ENCODE measurements around the gene FAM180B. TPM values are rescaled to one million over a fixed set of nuclear protein-coding genes. Genes with fewer than 3 reads are reported as not detected.
"Not testable (repeated sequence)": the region's sequence is repeated elsewhere in the genome, so short reads cannot be mapped to it uniquely, and the experiment has no call there.

FAM180B gene, protein sequence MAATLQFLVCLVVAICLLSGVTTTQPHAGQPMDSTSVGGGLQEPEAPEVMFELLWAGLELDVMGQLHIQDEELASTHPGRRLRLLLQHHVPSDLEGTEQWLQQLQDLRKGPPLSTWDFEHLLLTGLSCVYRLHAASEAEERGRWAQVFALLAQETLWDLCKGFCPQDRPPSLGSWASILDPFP
- under 1 TPM; 0.21 to 0.63 (median 0.44) TPM for polyA plus RNA-seq (ENCODE audit: insufficient read length in 4 of 4)

DNA sequence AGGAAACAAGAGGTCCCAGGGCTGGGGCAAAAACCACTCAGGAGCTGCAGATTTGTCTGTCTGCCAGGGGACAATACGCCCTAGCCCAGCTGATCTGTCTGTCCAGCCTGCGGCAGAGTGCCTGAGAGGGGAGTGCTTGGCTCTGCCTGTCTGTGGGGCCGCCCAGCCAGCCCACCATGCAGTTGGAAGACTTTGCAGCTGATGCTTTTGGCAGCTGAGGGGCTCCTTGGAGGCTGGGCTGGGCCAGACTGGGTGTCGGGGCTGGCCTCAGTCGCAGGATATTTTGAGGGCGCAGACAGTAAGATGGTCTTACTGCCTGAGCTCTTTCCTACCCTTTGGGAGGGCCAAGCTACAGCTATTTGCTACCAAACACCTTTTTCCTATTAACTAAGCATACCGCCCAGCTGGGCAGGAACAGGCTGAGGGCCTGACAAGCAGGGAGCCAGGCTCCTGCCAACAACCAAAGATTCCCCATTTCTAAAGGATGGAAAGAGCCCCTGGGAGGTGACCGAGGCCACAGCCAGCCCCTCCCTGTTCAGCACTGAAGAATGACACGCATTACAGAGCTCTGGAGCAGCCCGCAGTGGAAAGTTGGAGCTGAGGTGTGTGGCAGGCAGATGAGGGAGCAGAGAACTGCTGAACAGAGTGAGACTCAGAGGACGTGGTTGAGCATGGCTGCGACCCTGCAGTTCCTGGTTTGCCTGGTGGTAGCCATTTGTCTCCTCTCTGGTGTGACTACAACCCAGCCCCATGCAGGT lies at the start of gene FAM180B:
Gene FAM180B, plus strand, starts transcription at position 581 of the 758 bp plus-strand sequence. Its CDS starts 91 bp downstream, at position 672.
- DNase-seq (ENCODE audit: low read depth in 4 of 4, low spot score in 2 of 4) = no peak

- DNase-seq (ENCODE audit: low read depth in 4 of 4, low spot score in 2 of 4) = no peak
Measured at GRCh38 chr11:47536915-47537314, 49.6 kb upstream of the FAM180B start.

- no peak for DNase-seq (ENCODE audit: low read depth in 4 of 4, low spot score in 2 of 4)
Measured at GRCh38 chr11:47538741-47539565, 47.5 kb upstream of the FAM180B start.

DNA sequence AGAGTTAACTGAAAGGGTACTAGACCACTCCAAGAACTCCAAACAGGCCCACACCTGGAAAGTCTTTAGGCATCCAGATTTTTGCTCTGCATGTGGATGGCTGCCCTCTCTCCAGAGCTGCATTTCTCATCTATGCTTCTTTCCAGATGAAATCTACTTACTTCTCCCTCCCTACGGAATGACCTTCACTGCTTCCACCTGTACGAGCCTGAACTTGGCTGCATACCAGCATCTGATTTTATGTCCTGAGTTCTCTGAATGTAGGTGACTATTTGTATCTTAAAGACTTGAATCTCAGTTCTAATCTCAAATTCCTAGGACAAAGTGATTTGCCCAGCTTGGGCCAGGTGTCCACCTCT lies 46.8 kb upstream of the FAM180B start:
- DNase-seq (ENCODE audit: low read depth in 4 of 4, low spot score in 2 of 4) = no peak

GRCh38 chr11:47541070-47541469 lies 45.4 kb upstream of the FAM180B start:
- no peak for DNase-seq (ENCODE audit: low read depth in 4 of 4, low spot score in 2 of 4)

DNA sequence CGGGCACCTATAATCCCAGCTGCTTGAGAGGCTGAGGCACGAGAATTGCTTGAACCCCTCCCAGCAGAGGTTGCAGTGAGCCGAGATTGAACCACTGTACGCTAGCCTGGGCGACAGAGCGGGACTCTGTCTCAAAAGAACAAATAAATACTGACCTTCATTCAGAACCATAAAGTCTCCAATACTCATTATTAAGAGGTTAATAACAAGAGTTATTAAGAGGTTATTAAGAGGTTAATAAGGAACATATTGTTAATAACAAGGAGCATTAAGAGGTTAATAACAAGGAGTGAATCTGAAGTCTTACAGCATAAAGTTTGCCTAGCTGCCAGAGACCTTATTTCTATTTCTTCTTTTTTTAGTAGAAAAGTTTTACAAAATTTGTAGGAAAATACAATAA lies 41.2 kb upstream of the FAM180B start:
- no peak for DNase-seq (ENCODE audit: low read depth in 4 of 4, low spot score in 2 of 4)

DNA sequence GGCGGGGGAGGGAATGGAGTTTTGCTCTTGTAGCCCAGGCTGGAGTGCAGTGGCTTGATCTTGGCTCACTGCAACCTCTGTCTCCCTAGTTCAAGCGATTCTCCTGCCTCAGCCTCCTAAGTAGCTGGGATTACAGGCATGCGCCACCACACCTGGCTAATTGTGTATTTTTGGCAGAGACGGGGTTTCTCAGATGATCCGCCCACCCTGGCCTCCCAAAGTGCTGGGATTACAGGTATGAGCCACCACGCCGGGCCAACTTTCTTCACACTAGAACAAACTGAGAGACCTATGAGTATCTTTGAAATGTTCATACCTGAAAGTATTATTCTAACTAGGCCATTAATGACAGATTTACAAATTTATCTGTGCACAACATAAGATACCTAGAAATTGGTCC lies 40.2 kb upstream of the FAM180B start:
- not testable (repeated sequence) for DNase-seq (ENCODE audit: low read depth in 4 of 4, low spot score in 2 of 4)

DNA sequence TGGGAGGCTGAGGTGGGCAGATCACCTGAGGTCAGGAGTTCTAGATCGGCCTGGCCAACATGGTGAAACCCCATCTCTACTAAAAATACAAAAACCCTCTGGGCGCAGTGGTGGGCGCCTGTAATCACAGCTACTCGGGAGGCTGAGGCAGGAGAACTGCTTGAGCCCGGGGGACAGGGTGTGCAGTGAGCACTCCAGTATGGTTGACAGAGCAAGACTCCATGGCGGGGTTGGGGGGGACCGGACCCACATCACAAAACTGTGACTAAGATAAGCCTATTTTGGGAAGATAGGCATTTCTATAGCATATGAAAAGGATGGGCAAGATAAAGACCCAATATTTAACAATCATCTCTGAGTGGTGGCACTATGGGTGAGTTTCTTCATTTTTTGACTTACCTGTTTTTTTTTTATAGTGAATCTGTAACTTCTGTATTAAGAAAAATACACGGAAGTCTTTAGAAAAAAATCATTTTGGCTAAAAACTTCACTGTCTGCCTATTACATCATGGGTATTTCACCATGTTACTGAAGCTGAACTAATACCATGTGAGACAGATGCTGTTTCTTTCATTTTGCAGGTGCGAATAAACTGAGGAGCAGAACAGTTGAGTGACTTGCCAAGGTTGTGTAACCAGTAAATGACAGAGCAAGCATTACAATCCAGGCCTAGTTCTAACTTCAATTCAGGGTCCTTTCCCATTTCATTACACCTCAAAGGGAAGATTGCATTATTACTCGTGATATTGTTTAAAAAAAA lies 36.0 kb upstream of the FAM180B start:
- no peak for DNase-seq (ENCODE audit: low read depth in 4 of 4, low spot score in 2 of 4)

DNA sequence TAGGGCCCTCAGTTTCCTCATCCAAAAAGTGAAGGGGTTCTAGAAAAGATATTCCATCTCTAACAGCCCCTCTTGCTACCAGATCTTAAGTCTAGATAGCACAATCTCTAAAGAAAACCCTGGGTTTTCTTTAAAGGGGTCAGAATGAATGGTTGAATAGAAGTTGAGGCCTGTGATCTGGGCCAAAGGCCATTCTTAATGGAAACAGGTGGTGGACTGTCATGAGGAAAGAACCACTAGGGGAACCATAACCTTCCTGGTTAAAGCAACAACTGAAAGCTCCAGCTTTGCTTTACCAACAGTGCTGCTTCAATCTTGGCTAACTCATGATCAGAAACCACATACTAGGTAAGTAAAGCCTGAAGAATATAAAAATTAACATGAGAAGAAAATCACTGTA lies 35.4 kb upstream of the FAM180B start:
- no peak for DNase-seq (ENCODE audit: low read depth in 4 of 4, low spot score in 2 of 4)

- peak in 2 of 4 donors; percentile 24 to 58 for DNase-seq (ENCODE audit: low read depth in 4 of 4, low spot score in 2 of 4)
Measured at GRCh38 chr11:47552056-47552565, 34.4 kb upstream of the FAM180B start.

DNA sequence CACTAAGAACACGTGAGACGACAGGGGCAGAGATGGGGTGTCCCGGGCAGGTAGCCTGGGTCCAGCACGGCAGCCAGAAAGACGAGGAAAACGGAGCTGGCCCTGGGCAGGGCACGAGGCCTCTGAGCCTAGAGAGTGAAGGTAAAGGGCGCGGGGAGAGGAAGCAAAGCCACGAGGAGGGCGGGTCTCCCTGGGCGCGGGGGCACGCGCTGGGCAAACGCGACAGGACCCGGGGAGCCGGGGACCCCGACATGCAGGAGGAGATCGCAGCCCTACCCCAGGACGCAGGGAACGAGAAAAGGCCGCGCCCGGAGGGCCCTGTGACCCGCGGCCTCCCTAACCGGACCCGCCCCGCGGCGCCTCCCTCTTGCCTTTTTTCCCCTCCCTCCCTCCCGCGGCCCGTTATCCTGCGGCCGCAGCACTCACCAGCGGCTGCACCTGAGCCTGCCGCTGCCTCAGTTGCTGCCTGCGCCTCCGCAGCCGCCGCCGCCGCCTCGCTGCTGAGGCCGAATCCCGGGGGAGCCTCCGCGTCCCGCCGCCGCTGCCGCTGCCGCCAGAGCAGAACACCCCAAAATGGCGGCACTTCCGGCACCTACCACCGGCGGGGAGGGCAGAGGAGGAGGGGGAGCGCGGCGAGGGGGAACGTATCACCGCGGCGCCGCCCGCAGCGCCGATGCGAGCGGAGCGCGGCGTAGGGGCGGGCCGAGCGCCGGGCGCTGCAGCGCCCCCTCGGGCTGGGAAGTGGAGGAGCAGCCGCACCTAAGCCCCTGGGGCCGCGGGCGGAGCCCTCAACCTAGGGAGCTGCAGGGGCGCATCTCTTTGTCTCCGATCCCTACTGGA lies 33.7 kb upstream of the FAM180B start, which contains the start of gene CELF1:
Gene CELF1, minus strand, starts transcription at position 567 of the 840 bp plus-strand sequence. CDS start 53,609 bp downstream, outside the sequence.
- peak; percentile 56 to 83 (median 78) for DNase-seq (ENCODE audit: low read depth in 4 of 4, low spot score in 2 of 4)

GRCh38 chr11:47553406-47553743 lies 33.1 kb upstream of the FAM180B start:
- no peak for DNase-seq (ENCODE audit: low read depth in 4 of 4, low spot score in 2 of 4)

GRCh38 chr11:47557004-47557403 lies 29.5 kb upstream of the FAM180B start:
- DNase-seq (ENCODE audit: low read depth in 4 of 4, low spot score in 2 of 4) = not testable (repeated sequence)

DNA sequence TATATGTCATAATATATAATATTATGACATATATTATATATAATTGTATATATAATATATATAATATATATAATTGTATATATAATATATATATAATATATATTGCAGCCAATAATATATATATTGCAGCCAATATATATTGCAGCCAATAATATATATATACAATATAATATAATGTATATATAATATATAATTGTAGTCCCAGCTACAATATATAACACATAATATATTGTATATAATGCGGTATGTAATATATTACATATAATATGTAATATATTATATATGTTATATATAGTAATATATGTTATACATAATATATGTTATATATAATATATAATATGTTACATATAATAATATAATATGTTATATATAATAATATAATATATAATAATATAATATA lies 27.8 kb upstream of the FAM180B start:
- DNase-seq (ENCODE audit: low read depth in 4 of 4, low spot score in 2 of 4) = no peak

GRCh38 chr11:47560426-47560825 lies 26.1 kb upstream of the FAM180B start:
- no peak for DNase-seq (ENCODE audit: low read depth in 4 of 4, low spot score in 2 of 4)

GRCh38 chr11:47562393-47562792 lies 24.1 kb upstream of the FAM180B start:
- not testable (repeated sequence) for DNase-seq (ENCODE audit: low read depth in 4 of 4, low spot score in 2 of 4)

DNA sequence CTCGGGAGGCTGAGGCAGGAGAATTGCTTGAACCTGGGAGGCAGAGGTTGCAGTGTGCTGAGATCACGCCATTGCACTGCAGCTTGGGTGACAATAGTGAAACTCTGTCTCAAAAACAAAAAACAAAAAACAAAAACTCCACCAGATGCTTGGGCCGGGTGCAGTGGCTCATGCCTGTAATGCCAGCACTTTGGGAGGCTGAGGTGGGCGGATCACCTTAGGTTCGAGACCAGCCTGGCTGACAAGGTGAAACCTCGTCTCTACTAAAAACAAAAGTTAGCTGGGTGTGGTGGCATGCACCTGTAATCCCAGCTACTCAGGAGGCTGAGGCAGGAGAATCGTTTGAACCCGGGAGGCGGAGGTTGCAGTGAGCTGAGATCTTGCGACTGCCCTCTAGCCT lies 22.1 kb upstream of the FAM180B start:
- DNase-seq (ENCODE audit: low read depth in 4 of 4, low spot score in 2 of 4) = not testable (repeated sequence)

DNA sequence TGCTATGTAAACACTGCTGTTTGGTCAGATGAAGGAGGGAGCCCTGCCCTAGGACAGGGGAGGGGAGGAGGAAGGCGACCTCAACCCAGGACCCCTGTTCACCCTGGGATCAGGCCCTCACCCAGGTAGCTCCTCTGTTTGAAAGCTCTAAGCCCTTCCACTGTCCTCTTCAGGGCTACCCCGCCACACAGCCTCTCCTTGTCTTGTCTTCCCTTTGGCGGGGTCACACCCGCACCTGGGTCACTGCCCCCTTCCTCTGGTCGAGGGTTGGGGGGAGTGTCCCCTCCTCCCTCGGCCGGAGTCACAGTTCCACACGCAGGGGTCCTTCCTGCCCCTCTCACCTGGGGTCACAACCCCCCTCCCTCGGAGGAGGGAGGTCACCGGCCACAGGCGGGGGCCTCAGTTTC lies 21.5 kb upstream of the FAM180B start:
- DNase-seq (ENCODE audit: low read depth in 4 of 4, low spot score in 2 of 4) = no peak

DNA sequence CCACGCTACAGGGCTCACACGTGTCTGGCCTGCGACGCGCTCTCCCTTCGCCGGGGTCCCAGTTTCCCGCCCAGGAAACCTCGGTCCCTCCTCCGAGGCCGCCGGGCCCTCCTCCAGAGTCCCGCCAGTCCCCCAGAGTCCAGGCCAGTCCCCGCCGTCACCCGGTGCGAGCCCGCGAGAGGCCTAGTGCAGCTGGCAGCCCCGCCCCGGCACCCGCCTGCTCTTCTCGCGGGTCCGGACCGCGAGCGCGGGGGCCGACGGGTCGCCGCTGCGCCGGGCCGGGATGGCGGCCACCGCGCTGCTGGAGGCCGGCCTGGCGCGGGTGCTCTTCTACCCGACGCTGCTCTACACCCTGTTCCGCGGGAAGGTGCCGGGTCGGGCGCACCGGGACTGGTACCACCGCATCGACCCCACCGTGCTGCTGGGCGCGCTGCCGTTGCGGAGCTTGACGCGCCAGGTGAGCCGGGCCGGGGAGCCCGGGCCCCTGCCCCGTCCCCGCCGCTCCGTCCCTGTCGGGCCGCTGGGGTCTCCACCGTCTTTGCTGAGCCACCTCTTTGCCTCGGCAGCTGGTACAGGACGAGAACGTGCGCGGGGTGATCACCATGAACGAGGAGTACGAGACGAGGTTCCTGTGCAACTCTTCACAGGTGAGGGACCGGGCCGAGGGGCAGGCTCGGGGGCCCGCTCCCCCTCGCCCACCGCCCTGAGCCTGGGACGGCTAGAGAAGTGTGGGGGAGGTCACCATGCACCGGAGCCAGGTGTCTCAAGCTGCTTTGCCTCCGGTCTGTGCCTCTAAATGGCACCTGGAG lies 20.9 kb upstream of the FAM180B start, which contains the start of gene PTPMT1:
Gene PTPMT1, plus strand, starts transcription at position 260 of the 809 bp plus-strand sequence. Its CDS starts 24 bp downstream, at position 284.
- no peak for DNase-seq (ENCODE audit: low read depth in 4 of 4, low spot score in 2 of 4)
